ENCODE results near the gene NOVA2.

NOVA2 gene

GRCh38 chr19:45938733-45939319, 34.8 kb downstream of the NOVA2 start:
- ATAC-seq: no peak
- TF ChIP-seq ZC3H10 (CRISPR knock-in tag; IDR thresholded peaks at IDR 0.05): no peak
- TF ChIP-seq TCF4 (CRISPR knock-in tag; IDR thresholded peaks at IDR 0.05; ENCODE audit: borderline replicate concordance): no peak
- no peak for TF ChIP-seq ZNF70 (CRISPR knock-in tag; IDR thresholded peaks at IDR 0.05)
- no peak for TF ChIP-seq CSRNP3 (CRISPR knock-in tag; IDR thresholded peaks at IDR 0.05)
- no peak for TF ChIP-seq BACH2 (CRISPR knock-in tag; IDR thresholded peaks at IDR 0.05; ENCODE audit: borderline replicate concordance)
- TF ChIP-seq POU6F1 (CRISPR knock-in tag; IDR thresholded peaks at IDR 0.05; ENCODE audit: borderline replicate concordance, low read depth): no peak
- no peak for TF ChIP-seq TOX (CRISPR knock-in tag; IDR thresholded peaks at IDR 0.05; ENCODE audit: borderline replicate concordance)
- no peak for TF ChIP-seq ZFP3 (CRISPR knock-in tag; IDR thresholded peaks at IDR 0.05)

- ATAC-seq: no peak
- no peak for TF ChIP-seq PPARA (CRISPR knock-in tag; IDR thresholded peaks at IDR 0.05; ENCODE audit: borderline replicate concordance)
- TF ChIP-seq CSRNP3 (CRISPR knock-in tag; IDR thresholded peaks at IDR 0.05): no peak
- TF ChIP-seq CSDC2 (CRISPR knock-in tag; IDR thresholded peaks at IDR 0.05): no peak
Observed at GRCh38 chr19:45935267-45935666, 38.4 kb downstream of the NOVA2 start.

GRCh38 chr19:45934551-45935230, 39.0 kb downstream of the NOVA2 start:
- TF ChIP-seq RARB (CRISPR knock-in tag; IDR thresholded peaks at IDR 0.05): no peak
- no peak for TF ChIP-seq ISL1 (CRISPR knock-in tag; IDR thresholded peaks at IDR 0.05)
- no peak for TF ChIP-seq PATZ1 (CRISPR knock-in tag; IDR thresholded peaks at IDR 0.05; ENCODE audit: borderline replicate concordance)
- TF ChIP-seq, protein P1, sequence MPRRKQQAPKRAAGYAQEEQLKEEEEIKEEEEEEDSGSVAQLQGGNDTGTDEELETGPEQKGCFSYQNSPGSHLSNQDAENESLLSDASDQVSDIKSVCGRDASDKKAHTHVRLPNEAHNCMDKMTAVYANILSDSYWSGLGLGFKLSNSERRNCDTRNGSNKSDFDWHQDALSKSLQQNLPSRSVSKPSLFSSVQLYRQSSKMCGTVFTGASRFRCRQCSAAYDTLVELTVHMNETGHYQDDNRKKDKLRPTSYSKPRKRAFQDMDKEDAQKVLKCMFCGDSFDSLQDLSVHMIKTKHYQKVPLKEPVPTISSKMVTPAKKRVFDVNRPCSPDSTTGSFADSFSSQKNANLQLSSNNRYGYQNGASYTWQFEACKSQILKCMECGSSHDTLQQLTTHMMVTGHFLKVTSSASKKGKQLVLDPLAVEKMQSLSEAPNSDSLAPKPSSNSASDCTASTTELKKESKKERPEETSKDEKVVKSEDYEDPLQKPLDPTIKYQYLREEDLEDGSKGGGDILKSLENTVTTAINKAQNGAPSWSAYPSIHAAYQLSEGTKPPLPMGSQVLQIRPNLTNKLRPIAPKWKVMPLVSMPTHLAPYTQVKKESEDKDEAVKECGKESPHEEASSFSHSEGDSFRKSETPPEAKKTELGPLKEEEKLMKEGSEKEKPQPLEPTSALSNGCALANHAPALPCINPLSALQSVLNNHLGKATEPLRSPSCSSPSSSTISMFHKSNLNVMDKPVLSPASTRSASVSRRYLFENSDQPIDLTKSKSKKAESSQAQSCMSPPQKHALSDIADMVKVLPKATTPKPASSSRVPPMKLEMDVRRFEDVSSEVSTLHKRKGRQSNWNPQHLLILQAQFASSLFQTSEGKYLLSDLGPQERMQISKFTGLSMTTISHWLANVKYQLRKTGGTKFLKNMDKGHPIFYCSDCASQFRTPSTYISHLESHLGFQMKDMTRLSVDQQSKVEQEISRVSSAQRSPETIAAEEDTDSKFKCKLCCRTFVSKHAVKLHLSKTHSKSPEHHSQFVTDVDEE (CRISPR knock-in tag; IDR thresholded peaks at IDR 0.05): no peak
- TF ChIP-seq ZNF8 (CRISPR knock-in tag; IDR thresholded peaks at IDR 0.05): no peak
- TF ChIP-seq, protein P2, sequence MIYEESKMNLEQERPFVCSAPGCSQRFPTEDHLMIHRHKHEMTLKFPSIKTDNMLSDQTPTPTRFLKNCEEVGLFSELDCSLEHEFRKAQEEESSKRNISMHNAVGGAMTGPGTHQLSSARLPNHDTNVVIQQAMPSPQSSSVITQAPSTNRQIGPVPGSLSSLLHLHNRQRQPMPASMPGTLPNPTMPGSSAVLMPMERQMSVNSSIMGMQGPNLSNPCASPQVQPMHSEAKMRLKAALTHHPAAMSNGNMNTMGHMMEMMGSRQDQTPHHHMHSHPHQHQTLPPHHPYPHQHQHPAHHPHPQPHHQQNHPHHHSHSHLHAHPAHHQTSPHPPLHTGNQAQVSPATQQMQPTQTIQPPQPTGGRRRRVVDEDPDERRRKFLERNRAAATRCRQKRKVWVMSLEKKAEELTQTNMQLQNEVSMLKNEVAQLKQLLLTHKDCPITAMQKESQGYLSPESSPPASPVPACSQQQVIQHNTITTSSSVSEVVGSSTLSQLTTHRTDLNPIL (CRISPR knock-in tag; IDR thresholded peaks at IDR 0.05; ENCODE audit: low read depth): no peak
- no peak for TF ChIP-seq POU6F1 (CRISPR knock-in tag; IDR thresholded peaks at IDR 0.05; ENCODE audit: borderline replicate concordance, low read depth)
- TF ChIP-seq TCF4 (CRISPR knock-in tag; IDR thresholded peaks at IDR 0.05; ENCODE audit: borderline replicate concordance): no peak
- no peak for TF ChIP-seq CSRNP3 (CRISPR knock-in tag; IDR thresholded peaks at IDR 0.05)
- no peak for TF ChIP-seq BACH2 (CRISPR knock-in tag; IDR thresholded peaks at IDR 0.05; ENCODE audit: borderline replicate concordance)
- no peak for TF ChIP-seq ZNF70 (CRISPR knock-in tag; IDR thresholded peaks at IDR 0.05)
- no peak for TF ChIP-seq SNAI2 (CRISPR knock-in tag; IDR thresholded peaks at IDR 0.05)
- TF ChIP-seq ARNTL (CRISPR knock-in tag; IDR thresholded peaks at IDR 0.05; ENCODE audit: borderline replicate concordance, low read depth): no peak
- no peak for TF ChIP-seq OSR1 (CRISPR knock-in tag; IDR thresholded peaks at IDR 0.05)
- no peak for TF ChIP-seq ESRRG (CRISPR knock-in tag; IDR thresholded peaks at IDR 0.05)
- no peak for TF ChIP-seq CSDC2 (CRISPR knock-in tag; IDR thresholded peaks at IDR 0.05)
- TF ChIP-seq PPARA (CRISPR knock-in tag; IDR thresholded peaks at IDR 0.05; ENCODE audit: borderline replicate concordance): no peak
- TF ChIP-seq ZFP3 (CRISPR knock-in tag; IDR thresholded peaks at IDR 0.05): no peak
- ATAC-seq: no peak

Measured in SK-N-SH treated with all-trans-retinoic acid at 6 μM for 48 hours (cell line).